Cardiac fibroblast (primary cell): ENCODE data around the gene ACR.
"Not testable (repeated sequence)": the region's sequence is repeated elsewhere in the genome, so short reads cannot be mapped to it uniquely, and the experiment has no call there.

ENCODE experiments used
- DNase-seq, 2 donors: peaks; one replicate each; pipeline versions ENCODE4 v3.0.0 to v3.0.0-alpha.2; 2010; ENCODE audit warnings: low read depth in 2 of 2
- H3K4me3 ChIP-seq, 2 donors: replicated peaks in 1 of 2; 1 replicate in 1 of 2; 2 replicates in 1 of 2; pipeline ENCODE4 v1.5.1; 2011; ENCODE audit warnings: low read depth in 2 of 2, low read length in 2 of 2, mild to moderate bottlenecking in 2 of 2, moderate library complexity in 1 of 2
- TF ChIP-seq, protein P1 (sequence below): IDR thresholded peaks from one replicate; pipeline ENCODE4 v1.5.1; 2011; ENCODE audit warnings: low read depth, mild to moderate bottlenecking, low read length, inconsistent platforms

Gene ACR

DNA sequence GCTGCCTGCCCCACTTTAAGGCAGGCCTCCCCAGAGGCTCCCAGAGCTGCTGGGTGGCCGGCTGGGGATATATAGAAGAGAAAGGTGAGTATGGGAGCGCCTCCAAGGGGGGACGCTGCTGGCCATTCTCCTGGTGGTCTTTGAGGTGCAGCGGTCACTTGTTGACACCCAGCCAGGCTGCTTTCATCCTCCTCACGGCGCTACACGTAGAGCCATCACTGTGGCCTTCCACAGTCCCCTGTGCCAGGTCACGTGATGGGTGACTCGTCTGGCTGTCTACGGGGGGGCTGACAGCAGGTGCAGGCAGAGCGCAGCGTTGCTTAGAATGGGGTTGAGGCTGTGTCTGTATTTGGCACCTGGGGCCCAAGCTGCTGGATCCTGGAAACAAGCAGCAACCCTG lies 1.9 kb downstream of the ACR start:
- no peak for DNase-seq
- TF ChIP-seq, protein P1, sequence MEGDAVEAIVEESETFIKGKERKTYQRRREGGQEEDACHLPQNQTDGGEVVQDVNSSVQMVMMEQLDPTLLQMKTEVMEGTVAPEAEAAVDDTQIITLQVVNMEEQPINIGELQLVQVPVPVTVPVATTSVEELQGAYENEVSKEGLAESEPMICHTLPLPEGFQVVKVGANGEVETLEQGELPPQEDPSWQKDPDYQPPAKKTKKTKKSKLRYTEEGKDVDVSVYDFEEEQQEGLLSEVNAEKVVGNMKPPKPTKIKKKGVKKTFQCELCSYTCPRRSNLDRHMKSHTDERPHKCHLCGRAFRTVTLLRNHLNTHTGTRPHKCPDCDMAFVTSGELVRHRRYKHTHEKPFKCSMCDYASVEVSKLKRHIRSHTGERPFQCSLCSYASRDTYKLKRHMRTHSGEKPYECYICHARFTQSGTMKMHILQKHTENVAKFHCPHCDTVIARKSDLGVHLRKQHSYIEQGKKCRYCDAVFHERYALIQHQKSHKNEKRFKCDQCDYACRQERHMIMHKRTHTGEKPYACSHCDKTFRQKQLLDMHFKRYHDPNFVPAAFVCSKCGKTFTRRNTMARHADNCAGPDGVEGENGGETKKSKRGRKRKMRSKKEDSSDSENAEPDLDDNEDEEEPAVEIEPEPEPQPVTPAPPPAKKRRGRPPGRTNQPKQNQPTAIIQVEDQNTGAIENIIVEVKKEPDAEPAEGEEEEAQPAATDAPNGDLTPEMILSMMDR = no peak
- no peak overlapping the region for H3K4me3 ChIP-seq

DNA sequence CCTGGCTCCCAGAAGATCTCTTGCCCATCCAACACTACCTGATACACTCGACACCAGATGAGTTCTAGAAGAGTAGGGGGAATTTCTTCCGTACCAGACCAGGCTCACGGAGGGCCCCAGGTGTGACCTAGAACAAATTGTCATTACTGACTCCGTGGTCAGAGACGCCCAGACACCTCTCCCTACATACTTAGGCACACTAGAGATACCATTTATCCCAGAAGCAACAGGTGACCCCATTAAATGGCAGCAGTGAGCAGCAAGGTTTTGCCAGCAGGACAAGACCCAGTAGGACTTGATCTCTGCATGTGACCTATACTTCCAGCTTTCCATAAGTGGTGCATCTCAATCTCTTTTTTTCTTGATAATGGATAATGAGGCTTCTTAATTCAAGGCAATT lies 2.7 kb downstream of the ACR start:
- not testable (repeated sequence) for H3K4me3 ChIP-seq, DNase-seq

DNA sequence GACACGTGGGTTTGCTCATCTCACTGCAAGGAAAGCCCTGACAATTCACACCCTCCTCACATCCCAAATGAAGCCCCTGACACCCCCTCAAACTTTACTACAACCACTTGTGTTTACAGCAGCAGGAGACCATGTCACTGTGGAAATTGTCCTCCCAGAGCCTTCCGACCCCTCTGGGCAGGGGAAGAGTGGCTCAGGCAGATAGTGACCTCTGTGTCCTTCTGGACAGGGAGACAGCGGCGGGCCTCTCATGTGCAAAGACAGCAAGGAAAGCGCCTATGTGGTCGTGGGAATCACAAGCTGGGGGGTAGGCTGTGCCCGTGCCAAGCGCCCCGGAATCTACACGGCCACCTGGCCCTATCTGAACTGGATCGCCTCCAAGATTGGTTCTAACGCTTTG lies 6.4 kb downstream of the ACR start:
- H3K4me3 ChIP-seq, DNase-seq: not testable (repeated sequence)

DNA sequence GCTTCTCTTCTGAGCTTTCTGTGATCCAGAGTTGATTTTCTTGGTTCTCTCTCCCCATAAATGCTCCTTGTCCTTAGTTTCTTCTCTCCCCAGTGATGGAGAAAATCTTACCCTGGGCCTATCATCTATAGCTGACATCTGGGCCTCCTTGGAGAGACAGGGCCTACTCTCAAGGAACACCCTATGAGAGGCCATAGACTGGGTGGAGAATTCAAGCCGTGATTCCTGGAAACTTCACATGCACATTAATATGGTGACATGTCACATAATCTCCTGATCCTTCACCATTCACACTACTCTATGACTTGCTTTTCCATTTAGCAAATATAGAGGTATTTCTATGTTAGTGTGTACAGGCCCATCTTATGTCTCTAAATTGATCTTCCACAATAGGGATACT lies 9.5 kb downstream of the ACR start:
- H3K4me3 ChIP-seq, DNase-seq: not testable (repeated sequence)

DNA sequence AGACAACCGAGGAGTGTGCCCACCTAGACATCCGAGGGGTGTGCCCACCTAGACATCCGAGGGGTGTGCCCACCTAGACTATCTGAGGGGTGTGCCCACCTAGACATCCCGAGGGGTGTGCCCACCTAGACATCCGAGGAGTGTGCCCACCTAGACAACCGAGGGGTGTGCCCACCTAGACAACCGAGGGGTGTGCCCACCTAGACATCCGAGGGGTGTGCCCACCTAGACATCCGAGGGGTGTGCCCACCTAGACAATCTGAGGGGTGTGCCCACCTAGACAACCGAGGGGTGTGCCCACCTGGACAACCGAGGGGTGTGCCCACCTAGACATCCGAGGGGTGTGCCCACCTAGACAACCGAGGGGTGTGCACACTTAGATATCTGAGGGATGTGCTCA lies 10.6 kb downstream of the ACR start:
- DNase-seq, H3K4me3 ChIP-seq: not testable (repeated sequence)

DNA sequence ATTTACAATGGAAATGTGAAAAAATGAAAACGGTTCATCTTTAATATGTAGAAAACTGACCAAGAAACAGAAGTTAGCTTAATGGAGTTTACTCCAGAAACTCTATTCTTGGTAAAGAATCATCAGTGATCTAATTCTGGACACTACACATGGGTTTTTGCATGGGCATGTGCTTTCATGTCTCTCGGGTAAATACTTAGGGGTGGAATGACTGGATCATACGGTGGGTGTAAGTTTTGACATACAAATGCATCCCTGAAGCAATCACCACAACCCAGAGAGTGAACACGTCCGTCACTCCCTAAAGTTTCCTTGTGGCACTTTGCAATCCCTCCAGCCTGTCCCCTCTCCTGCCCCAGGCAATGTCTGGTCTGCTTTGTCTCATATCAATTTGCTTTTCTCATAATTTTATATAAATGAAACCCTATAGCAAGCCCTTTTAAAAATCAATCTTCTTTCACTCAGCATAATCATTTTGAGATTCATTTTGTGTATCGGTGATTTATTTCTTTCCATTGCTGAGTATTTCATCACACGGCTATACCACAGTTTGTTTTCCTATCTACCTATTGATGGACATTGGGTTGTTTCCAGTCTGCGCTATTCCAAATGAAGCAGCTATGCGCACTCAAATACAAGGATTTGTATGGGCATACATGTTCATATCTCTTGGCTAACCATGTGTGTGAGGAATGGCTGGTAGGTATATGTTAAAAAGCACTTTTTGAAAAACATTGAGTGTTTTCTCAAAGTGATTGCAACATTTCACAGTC lies 11.5 kb downstream of the ACR start:
- not testable (repeated sequence) for DNase-seq, H3K4me3 ChIP-seq

DNA sequence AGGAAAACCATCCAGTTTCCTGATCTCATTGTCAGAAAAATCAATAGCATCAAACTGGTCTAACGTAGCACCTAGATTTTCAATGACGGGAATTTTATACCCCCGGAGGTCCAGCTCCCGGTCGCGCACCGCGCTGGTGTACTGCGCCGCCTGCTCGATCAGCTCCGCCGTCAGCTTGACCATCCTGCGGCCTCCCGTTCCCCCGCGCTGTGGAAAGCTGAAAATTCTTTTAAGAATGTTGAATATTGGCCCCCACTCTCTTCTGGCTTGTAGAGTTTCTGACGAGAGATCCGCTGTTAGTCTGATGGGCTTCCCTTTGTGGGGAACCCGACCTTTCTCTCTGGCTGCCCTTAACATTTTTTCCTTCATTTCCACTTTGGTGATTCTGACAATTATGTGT lies 17.2 kb downstream of the ACR start:
- not testable (repeated sequence) for DNase-seq, H3K4me3 ChIP-seq

DNA sequence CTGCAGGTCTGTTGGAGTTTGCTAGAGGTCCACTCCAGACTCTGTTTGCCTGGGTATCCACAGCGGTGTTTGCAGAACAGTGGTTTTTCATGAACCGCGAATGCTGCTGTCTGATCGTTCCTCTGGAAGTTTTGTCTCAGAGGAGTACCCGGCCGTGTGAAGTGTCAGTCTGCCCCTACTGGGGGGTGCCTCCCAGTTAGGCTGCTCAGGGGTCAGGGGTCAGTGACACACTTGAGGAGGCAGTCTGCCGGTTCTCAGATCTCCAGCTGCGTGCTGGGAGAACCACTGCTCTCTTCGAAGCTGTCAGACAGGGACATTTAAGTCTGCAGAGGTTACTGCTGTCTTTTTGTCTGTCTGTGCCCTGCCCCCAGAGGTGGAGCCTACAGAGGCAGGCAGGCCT lies 18.4 kb downstream of the ACR start:
- not testable (repeated sequence) for H3K4me3 ChIP-seq, DNase-seq

DNA sequence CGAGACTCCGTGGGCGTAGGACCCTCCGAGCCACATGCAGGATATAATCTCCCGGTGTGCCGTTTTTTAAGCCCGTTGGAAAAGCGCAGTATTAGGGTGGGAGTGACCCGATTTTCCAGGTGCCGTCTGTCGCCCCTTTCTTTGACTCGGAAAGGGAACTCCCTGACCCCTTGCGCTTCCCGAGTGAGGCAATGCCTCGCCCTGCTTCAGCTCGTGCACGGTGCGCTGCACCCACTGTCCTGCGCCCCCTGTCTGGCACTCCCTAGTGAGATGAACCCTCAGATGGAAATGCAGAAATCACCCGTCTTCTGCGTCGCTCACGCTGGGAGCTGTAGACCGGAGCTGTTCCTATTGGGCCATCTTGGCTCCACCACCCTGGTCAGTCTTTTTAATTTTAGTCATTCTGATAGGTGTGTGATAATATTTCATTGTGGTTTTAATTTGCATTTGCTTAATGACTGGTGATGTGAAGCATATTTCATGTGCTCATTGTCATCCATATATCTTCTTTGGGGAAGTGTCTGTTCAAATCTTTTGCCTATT lies 19.0 kb downstream of the ACR start:
- peak overlapping the region; percentile 54 to 58 for H3K4me3 ChIP-seq
- TF ChIP-seq, protein P1 = peak; percentile 33
- DNase-seq = peak; percentile 22 to 45

DNA sequence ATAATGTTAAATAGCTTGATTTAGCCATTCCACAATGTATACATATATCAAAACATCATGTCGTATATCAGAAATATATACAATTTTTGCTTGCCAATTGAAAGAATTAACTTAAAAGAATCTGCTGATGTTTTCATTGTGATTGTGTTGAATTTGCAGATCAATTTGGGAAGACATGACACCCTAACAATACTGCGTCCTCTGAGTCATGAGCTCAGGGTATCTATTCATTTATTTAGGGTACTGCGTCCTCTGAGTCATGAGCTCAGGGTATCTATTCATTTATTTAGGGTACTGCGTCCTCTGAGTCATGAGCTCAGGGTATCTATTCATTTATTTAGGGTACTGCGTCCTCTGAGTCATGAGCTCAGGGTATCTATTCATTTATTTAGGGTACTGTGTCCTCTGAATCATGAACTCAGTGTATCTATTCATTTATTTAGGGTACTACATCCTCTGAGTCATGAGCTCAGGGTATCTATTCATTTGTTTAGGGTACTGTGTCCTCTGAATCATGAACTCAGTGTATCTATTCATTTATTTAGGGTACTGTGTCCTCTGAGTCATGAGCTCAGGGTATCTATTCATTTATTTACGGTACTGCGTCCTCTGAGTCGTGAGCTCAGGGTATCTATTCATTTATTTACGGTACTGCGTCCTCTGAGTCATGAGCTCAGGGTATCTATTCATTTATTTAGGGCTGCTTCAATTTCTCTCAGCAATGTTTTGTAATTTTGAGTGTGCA lies 21.8 kb downstream of the ACR start:
- H3K4me3 ChIP-seq = not testable (repeated sequence)
- DNase-seq = peak; percentile 61 to 83

DNA sequence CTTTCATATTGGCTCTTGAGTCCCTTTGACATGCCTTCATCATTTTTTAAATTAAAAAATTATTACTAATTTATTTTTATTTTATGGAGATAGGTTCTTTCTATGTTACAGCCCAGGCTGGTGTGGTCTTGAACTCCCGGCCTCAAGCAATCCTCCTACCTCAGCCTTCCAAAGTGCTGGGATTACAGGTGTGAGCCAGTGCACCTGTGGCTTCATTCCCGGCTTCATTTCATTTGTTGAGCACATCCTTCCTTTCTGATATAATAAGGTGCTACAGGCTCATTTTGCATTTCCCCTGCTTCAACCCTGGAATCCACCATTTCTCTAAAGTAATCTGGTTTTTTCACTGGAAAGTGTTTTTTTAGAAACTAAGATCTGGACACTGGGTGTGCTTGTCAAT lies 23.8 kb downstream of the ACR start:
- DNase-seq, H3K4me3 ChIP-seq: not testable (repeated sequence)

DNA sequence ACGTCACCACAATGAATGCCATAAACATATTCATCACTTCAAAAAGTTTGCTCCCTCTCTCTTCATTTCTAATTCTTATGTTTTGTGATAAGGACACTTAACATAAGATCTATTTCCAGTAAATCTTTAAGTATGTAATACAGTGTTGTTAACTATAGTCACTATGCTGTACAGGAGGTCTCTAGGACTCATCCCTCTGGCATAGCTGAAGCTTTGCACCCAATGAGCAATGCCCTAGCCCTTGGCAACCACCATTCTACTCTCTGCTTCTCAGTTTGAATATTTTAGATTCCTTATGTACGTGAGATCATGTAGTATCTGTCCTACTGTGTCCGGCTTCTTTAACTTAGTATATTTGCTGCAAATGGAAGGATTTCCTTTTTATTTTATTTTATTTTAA lies 26.3 kb downstream of the ACR start:
- H3K4me3 ChIP-seq = not testable (repeated sequence)

More for the DNA sequence above, 26.3 kb downstream of the ACR start:
- DNase-seq = not testable (repeated sequence)
